ENCODE data around the gene NR1D2.
"Not testable (repeated sequence)": the region's sequence is repeated elsewhere in the genome, so short reads cannot be mapped to it uniquely, and the experiment has no call there.

Gene NR1D2

DNA sequence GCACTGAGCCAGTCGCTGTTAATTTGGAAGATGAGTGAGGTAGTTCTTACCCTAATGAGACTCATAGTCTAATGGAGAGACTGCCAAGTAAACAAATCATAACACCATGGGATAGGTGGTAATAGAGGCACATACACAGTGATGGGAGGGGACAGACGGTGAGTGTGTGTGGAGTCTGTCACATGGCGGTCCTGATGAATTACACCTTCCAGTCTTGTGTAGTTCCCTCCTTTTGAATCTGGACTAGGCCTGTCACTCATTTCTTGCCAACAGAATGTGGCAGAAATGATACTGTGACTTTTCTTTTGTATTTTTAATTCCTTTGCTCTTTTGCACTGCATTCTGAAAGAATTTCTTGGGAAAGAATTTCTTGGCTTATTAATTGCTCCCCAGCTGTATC is 78.1 kb downstream of the NR1D2 start:
- no peak for DNase-seq
- Histone ChIP-seq H3K4me3 (ENCODE audit: low read depth, low read length) (no peak overlapping the region), H3K27me3 (no peaks in the 10 kb centered on the region), H3K4me1 (no peaks in the 10 kb centered on the region), H3K36me3 (no peaks in the 10 kb centered on the region), H3K9me3 (no peaks in the 10 kb centered on the region)
- TF ChIP-seq, protein P1, sequence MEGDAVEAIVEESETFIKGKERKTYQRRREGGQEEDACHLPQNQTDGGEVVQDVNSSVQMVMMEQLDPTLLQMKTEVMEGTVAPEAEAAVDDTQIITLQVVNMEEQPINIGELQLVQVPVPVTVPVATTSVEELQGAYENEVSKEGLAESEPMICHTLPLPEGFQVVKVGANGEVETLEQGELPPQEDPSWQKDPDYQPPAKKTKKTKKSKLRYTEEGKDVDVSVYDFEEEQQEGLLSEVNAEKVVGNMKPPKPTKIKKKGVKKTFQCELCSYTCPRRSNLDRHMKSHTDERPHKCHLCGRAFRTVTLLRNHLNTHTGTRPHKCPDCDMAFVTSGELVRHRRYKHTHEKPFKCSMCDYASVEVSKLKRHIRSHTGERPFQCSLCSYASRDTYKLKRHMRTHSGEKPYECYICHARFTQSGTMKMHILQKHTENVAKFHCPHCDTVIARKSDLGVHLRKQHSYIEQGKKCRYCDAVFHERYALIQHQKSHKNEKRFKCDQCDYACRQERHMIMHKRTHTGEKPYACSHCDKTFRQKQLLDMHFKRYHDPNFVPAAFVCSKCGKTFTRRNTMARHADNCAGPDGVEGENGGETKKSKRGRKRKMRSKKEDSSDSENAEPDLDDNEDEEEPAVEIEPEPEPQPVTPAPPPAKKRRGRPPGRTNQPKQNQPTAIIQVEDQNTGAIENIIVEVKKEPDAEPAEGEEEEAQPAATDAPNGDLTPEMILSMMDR (IDR thresholded peaks at IDR 0.05; ENCODE audit: low read depth, low read length), result no peak

DNA sequence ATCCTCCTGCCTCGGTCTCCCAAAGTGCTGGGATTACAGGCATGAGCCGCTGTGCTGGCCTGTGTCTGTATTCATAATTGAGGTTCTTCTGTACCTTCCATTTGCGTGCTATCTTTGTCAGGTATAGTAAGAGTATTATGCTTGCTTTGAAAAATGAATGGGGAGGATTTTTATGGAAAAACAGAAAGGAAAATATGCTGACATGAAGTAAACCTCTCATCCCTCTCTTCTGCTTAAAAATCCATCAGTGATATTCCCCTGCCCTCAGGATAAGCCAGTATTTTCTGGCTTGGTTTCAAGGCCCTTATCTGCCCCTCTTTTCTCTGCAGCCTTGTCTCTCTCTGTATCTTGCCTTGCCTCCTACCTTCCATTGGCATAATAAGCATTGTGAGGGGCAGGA is 80.7 kb downstream of the NR1D2 start:
- Histone ChIP-seq H3K36me3 (no peaks in the 10 kb centered on the region), H3K4me3 (ENCODE audit: low read depth, low read length) (no peak overlapping the region), H3K4me1 (no peaks in the 10 kb centered on the region), H3K9me3 (no peaks in the 10 kb centered on the region), H3K27me3 (no peaks in the 10 kb centered on the region)
- TF ChIP-seq, protein P1 (IDR thresholded peaks at IDR 0.05; ENCODE audit: low read depth, low read length), result no peak
- no peak for DNase-seq

DNA sequence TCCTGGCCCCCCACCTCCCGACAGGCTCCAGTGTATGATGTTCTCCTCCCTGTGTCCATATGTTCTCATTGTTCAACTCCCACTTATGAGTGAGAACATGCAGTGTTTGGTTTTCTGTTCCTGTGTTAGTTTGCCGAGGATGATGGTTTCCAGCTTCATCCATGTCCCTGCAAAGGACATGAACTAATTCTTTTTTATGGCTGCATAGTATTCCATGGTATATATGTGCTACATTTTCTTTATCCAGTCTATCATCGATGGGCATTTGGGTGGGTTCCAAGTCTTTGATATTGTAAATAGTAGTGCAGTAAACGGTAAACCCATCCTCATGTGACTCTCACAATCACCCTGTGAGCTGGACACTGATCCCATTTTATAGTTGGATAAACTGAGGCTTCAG is 81.6 kb downstream of the NR1D2 start:
- not testable (repeated sequence) for H3K36me3 ChIP-seq; H3K27me3 ChIP-seq; H3K4me1 ChIP-seq; H3K9me3 ChIP-seq; H3K4me3 ChIP-seq (ENCODE audit: low read depth, low read length); DNase-seq

DNA sequence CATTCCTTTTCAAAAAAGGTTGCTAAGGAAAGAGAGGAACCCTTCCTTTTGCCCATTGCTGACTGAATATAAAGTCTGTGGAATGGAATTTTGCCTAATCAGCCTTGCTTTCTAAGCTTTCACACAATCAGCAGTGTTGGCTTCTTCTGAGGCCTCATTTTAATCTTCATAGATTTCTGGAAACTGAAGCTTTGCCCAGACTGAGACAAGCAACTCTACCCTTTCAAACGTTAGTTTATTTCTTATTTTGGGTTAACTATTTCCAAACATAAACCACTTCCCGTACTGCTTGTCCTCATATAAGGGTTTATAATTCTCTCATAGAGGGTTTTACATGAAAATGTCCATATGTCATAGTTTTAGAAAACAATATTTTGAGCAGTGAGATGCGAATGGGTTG is 82.9 kb downstream of the NR1D2 start:
- H3K9me3 ChIP-seq, result no peaks in the 10 kb centered on the region
- H3K4me3 ChIP-seq (ENCODE audit: low read depth, low read length), result no peak overlapping the region
- no peaks in the 10 kb centered on the region for H3K27me3 ChIP-seq
- TF ChIP-seq, protein P1 (IDR thresholded peaks at IDR 0.05; ENCODE audit: low read depth, low read length), result no peak
- no peaks in the 10 kb centered on the region for H3K36me3 ChIP-seq
- H3K4me1 ChIP-seq, result no peaks in the 10 kb centered on the region
- DNase-seq, result no peak

Data from BE2C (cell line).